ENCODE results near the gene YPEL2.

DNA sequence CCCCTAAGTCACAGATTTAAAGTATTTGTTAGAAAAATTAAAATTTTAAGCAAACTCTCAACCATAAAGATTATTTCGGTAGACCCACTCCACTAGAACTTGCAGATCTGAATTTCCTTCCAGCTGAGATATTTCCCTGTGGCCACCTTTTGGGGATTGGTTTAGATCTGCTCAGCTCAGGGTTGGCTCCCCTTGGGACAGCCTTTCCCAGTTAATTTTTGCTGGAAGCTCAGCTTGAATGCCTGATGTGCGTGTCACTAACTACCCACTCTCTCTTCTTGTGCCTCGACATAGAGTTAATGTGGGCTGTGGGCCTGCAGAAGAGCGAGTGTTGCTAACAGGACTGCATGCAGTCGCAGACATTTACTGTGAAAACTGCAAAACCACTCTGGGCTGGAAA lies 57.6 kb downstream of the YPEL2 start:
- TF ChIP-seq, protein P1, sequence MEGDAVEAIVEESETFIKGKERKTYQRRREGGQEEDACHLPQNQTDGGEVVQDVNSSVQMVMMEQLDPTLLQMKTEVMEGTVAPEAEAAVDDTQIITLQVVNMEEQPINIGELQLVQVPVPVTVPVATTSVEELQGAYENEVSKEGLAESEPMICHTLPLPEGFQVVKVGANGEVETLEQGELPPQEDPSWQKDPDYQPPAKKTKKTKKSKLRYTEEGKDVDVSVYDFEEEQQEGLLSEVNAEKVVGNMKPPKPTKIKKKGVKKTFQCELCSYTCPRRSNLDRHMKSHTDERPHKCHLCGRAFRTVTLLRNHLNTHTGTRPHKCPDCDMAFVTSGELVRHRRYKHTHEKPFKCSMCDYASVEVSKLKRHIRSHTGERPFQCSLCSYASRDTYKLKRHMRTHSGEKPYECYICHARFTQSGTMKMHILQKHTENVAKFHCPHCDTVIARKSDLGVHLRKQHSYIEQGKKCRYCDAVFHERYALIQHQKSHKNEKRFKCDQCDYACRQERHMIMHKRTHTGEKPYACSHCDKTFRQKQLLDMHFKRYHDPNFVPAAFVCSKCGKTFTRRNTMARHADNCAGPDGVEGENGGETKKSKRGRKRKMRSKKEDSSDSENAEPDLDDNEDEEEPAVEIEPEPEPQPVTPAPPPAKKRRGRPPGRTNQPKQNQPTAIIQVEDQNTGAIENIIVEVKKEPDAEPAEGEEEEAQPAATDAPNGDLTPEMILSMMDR (IDR thresholded peaks at IDR 0.05; ENCODE audit: borderline replicate concordance, extremely low read depth, low read length, poor library complexity, severe bottlenecking) = no peak
- no peak for TF ChIP-seq EZH2 (IDR thresholded peaks at IDR 0.05; ENCODE audit: borderline replicate concordance, low read depth, low read length, severe bottlenecking)

Data from DND-41 (cell line).